MCF 10A (cell line): ENCODE measurements around the gene FBXO46. TPM values are rescaled to one million over a fixed set of nuclear protein-coding genes. Genes with fewer than 3 reads are reported as not detected.

Source experiments
- BruUV-seq: library from RNA; stranded (reverse); fragments of 400-500 nt; replicated peaks from 2 replicates; lab custom pipeline; 2021; lab: Mats Ljungman, UMichigan
- CTCF ChIA-PET: fragments of 300-600 bp; sonication (Branson Sonifier 250); formaldehyde crosslinking; extraction: SDS; loops from one replicate; lab custom pipeline; 2021; ENCODE audit warnings: antibody characterized with exemption, inconsistent platforms; lab: Yijun Ruan, JAX
- POLR2A ChIA-PET: fragments of 300-600, 350-650 bp; sonication (Branson Sonifier 250); formaldehyde crosslinking; extraction: SDS; loops from one replicate; lab custom pipeline; 2020; ENCODE audit warnings: antibody characterized with exemption, inconsistent platforms; lab: Yijun Ruan, JAX
- DNase-seq: peaks from one replicate; pipeline ENCODE4 v3.0.0-alpha.2; 2018; ENCODE audit not compliant: unreplicated experiment
- H3K27ac Mint-ChIP-seq: one replicate; pipeline ENCODE4 v1.8.0; 2022; ENCODE audit warnings: mild to moderate bottlenecking, low read depth, mixed read lengths; ENCODE audit not compliant: unreplicated experiment
- H3K27me3 Mint-ChIP-seq: one replicate; pipeline ENCODE4 v1.8.0; 2022; ENCODE audit warnings: mixed read lengths; ENCODE audit not compliant: insufficient read depth, unreplicated experiment
- H3K36me3 Mint-ChIP-seq: one replicate; pipeline ENCODE4 v1.8.0; 2022; ENCODE audit warnings: mild to moderate bottlenecking, moderate library complexity, mixed read lengths; ENCODE audit not compliant: insufficient read depth, unreplicated experiment
- H3K4me1 Mint-ChIP-seq: one replicate; pipeline ENCODE4 v1.8.0; 2022; ENCODE audit warnings: mixed read lengths; ENCODE audit not compliant: insufficient read depth, unreplicated experiment
- H3K4me3 Mint-ChIP-seq: one replicate; pipeline ENCODE4 v1.8.0; 2022; ENCODE audit warnings: mild to moderate bottlenecking, moderate library complexity, mixed read lengths; ENCODE audit not compliant: unreplicated experiment
- H3K9me3 Mint-ChIP-seq: one replicate; pipeline ENCODE4 v1.8.0; 2022; ENCODE audit warnings: mixed read lengths; ENCODE audit not compliant: unreplicated experiment
- intact Hi-C: fragments of 100-400 bp; cut with micrococcal nuclease; formaldehyde crosslinking; loops from 2 replicates; pipeline ENCODE4 v1.14.1; 2022
- total RNA-seq: library from RNA; stranded (reverse); gene quantifications from 2 replicates; pipeline ENCODE4 v1.2.3, GENCODE V29; 2022
- TF ChIP-seq, protein P1 (sequence below): fragments of 200-600 bp; IDR thresholded peaks from one replicate; pipeline ENCODE4 v1.8.0; 2022; ENCODE audit warnings: antibody characterized with exemption, mild to moderate bottlenecking; ENCODE audit not compliant: unreplicated experiment

The FBXO46 gene
- total RNA-seq, 1 experiment from 2014 or later, result 15.0 TPM

DNA sequence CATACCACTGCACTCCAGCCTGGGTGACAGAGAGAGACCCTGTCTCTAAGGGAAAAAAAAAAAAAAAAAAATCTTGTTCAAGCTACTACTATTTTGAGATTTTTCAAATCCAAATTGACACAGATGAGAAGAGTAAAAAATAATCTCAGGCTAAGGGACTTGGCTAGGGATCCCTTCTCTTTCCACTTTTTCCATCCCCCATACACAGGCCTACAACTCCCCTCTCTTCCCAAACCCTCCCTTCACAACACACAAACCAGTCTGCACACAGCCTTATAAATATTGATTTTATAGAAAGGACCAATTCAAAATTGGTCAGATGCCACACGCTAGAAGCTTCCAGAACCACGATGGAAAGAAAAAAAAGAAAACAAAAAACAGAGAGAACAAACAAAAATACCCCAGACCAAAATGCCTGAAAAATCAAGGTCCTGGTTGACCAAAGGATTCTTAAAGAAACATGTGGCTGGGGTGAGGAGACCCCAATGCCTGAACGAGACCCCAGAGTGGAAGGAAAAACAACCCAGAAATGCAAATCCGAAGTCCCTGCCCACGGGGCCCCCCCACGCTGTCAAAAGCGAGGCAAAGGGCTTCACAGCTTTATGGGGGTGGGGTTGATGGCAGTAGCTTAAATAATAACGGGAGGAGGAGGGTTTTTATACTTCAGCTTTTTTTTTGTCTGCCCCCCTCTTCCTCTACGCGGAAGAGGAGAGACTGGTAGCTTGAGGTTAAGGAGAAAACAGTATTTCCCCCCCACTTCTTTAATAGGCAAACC lies 20.2 kb downstream of the FBXO46 start:
- CTCF ChIA-PET, result interaction anchor here (0.6 to 5.9 kb wide), 3 partner anchors 17 to 1326 kb away, joined by 3 to 42 read pairs (median 4); partner anchors contain the start of genes QPCTL and SNRPD2
- Mint-ChIP-seq H3K27me3 (no peaks in the 10 kb centered on the region), H3K27ac (peak overlapping the region; percentile 51), H3K9me3 (no peaks in the 10 kb centered on the region), H3K36me3 (peaks cover 29% of the 10 kb centered on the region), H3K4me1 (peaks cover 4% of the 10 kb centered on the region), H3K4me3 (no peak overlapping the region)
- TF ChIP-seq, protein P1, sequence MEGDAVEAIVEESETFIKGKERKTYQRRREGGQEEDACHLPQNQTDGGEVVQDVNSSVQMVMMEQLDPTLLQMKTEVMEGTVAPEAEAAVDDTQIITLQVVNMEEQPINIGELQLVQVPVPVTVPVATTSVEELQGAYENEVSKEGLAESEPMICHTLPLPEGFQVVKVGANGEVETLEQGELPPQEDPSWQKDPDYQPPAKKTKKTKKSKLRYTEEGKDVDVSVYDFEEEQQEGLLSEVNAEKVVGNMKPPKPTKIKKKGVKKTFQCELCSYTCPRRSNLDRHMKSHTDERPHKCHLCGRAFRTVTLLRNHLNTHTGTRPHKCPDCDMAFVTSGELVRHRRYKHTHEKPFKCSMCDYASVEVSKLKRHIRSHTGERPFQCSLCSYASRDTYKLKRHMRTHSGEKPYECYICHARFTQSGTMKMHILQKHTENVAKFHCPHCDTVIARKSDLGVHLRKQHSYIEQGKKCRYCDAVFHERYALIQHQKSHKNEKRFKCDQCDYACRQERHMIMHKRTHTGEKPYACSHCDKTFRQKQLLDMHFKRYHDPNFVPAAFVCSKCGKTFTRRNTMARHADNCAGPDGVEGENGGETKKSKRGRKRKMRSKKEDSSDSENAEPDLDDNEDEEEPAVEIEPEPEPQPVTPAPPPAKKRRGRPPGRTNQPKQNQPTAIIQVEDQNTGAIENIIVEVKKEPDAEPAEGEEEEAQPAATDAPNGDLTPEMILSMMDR, result no peak
- no peak for DNase-seq
- intact Hi-C loops, result no loop called here
- TSS peak; percentile 24 for BruUV-seq
- POLR2A ChIA-PET, result interaction anchor here (1.2 to 1.7 kb wide), 2 partner anchors 9 to 18 kb away, joined by 4 to 6 read pairs; partner anchors contain the start of genes QPCTL and SNRPD2

GRCh38 chr19:45705710-45706415 lies 24.8 kb downstream of the FBXO46 start:
- no peaks in the 10 kb centered on the region for H3K9me3 Mint-ChIP-seq
- no TSS peak for BruUV-seq
- H3K27me3 Mint-ChIP-seq, result no peaks in the 10 kb centered on the region
- no peak for DNase-seq
- peaks cover 20% of the 10 kb centered on the region for H3K36me3 Mint-ChIP-seq
- TF ChIP-seq, protein P1, result no peak
- intact Hi-C loops, result no loop called here
- POLR2A ChIA-PET, result interaction anchor here (1.6 to 5.3 kb wide), 3 partner anchors 10 to 13 kb away, joined by 6 to 28 read pairs (median 12); partner anchors contain the start of genes QPCTL and SNRPD2
- CTCF ChIA-PET, result interaction anchor here (0.6 to 5.9 kb wide), 5 partner anchors 12 to 1638 kb away, joined by 4 to 42 read pairs (median 6); partner anchors contain the start of genes QPCTL and SNRPD2
- peaks cover 4% of the 10 kb centered on the region for H3K4me1 Mint-ChIP-seq
- H3K4me3 Mint-ChIP-seq, result no peak overlapping the region
- no peak overlapping the region for H3K27ac Mint-ChIP-seq

- H3K27me3 Mint-ChIP-seq, result no peaks in the 10 kb centered on the region
- H3K36me3 Mint-ChIP-seq, result peaks cover 13% of the 10 kb centered on the region
- ChIA-PET CTCF (interaction anchor here (0.6 to 1.7 kb wide), 4 partner anchors 12 to 1638 kb away, joined by 4 to 6 read pairs (median 6); no protein-coding TSS in a partner anchor), POLR2A (interaction anchor here (1.6 to 5.3 kb wide), 3 partner anchors 10 to 13 kb away, joined by 6 to 28 read pairs (median 12); partner anchors contain the start of genes QPCTL and SNRPD2)
- TF ChIP-seq, protein P1, result no peak
- no TSS peak for BruUV-seq
- no peaks in the 10 kb centered on the region for H3K4me1 Mint-ChIP-seq
- no peak for DNase-seq
- H3K4me3 Mint-ChIP-seq, result no peak overlapping the region
- H3K9me3 Mint-ChIP-seq, result no peaks in the 10 kb centered on the region
- intact Hi-C loops, result no loop called here
- no peak overlapping the region for H3K27ac Mint-ChIP-seq
These were observed 25.6 kb downstream of the FBXO46 start for GRCh38 chr19:45705115-45705514.
